A204.1 (cell line): Measurements from ENCODE around the gene TARBP1.
"Not testable (repeated sequence)": the region's sequence is repeated elsewhere in the genome, so short reads cannot be mapped to it uniquely, and the experiment has no call there.

Experiments used
- FAIRE-seq: peaks from 2 replicates; lab custom pipeline; 2012; peaks lifted over from hg19 to GRCh38; lab: Jason Lieb, UNC

The TARBP1 gene

DNA sequence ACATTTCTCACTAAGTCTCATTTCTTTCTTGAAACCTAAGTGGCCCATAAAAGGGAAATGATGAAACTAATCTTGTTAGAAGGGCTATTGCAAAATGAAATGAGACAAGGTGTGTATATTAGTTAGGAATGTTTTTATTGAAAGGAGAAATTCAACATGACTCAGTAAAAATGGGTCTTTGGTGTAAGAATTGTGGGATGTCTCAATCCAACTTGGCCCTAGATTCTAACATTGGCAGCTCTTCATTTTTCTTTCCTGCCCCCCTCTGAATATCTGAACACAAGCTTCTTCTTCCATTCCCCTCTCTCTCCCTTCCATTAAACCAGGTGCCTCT lies 26.8 kb upstream of the TARBP1 start:
- FAIRE-seq: no peak

- FAIRE-seq: no peak
These were observed 26.2 kb upstream of the TARBP1 start for GRCh38 chr1:234504969-234505768.

DNA sequence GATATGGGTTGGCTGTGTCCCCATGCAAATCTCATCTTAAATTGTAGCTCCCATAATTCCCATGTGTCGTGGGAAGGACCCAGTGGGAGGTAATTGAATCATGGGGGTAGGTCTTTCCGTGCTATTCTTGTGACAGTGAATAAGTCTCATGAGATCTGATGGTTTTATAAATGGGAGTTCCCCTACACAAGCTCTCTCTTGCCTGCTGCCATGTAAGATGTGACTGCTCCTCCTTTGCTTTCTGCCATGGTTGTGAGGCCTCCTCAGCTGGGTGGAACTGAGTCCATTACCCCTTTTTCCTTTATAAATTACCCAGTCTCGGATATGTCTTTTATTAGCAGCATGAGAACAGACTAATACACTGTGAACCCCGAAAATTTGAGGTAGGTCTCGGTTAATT lies 25.3 kb upstream of the TARBP1 start:
- not testable (repeated sequence) for FAIRE-seq

DNA sequence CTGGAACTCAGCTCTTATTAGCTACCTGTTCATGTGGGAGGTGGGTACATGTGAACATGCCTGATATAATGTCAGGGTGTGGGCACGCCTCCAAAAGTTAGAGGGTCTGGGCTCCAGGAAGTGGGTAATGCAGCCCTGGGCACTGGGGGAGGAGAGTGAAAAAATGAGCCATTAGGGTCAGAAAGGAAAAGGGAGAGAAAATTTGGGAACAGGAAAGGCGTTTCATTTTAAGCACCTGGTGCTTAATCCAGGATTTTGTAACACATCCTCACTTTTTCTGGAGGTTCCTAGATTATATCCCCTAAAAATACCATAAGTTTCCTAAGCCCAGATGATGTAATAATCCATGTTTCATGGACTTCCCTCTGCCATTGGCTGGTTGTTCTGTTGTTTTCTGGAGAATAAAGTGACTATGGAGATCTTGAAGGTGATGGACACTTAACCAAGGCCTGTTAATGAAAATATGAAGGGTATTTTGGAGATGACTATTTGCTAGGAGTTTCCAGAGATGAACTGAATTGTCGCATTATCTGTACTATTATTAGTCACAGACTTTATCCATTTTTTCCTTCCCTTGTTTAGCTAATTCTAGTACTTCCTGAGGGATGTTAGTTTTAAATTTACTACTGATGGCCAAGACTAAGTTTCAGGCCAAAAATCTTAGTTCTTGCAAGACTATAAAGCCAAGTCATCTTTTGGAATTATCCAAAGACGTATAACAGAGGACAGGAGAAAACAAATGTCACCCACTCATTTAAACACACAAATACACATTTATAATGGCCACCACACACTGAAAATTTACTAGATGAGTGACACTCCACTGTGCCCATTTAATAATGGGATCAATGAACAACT lies 24.4 kb upstream of the TARBP1 start:
- no peak for FAIRE-seq

DNA sequence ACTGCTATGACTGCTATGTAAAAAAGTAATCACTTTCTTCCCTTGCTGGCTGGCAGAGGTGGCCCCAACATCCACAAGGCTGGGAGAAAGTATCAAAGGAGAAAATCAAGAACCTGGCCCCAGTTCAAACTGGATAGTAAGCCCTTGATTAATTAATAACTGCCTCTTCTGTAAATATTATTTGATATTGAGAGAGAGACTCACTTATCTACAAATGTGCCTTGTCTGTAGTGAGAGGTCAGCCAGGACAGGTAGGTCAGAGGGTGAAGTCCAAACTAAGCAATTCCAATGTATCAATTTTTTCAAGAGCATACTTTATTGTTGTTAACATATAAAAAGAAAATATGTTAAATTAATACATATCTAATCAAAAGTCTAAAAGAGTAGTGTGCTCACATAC lies 23.8 kb upstream of the TARBP1 start:
- FAIRE-seq: no peak

DNA sequence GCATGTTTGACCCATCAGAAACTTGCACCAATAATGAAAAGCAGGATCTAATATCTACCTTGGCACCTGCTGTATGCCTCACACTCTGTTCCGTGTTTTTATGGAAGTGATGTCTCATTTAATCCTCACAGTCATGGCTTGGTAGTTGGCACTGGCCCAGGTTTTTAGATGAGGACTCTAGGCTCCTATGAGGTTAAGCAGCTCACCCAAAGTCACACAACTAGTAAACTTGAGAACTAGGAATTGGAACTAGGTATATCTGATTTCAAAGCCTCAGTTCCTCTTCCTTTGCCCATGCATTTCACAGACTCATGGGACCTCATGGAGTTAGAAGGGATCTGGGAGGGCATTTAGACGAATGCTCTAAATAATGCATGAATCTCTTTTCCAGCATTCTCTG lies 21.3 kb upstream of the TARBP1 start:
- no peak for FAIRE-seq

- peak; percentile 76 for FAIRE-seq
These were observed 20.9 kb upstream of the TARBP1 start for GRCh38 chr1:234499943-234500245.

GRCh38 chr1:234499119-234499942 lies 20.4 kb upstream of the TARBP1 start:
- peak; percentile 60 for FAIRE-seq

DNA sequence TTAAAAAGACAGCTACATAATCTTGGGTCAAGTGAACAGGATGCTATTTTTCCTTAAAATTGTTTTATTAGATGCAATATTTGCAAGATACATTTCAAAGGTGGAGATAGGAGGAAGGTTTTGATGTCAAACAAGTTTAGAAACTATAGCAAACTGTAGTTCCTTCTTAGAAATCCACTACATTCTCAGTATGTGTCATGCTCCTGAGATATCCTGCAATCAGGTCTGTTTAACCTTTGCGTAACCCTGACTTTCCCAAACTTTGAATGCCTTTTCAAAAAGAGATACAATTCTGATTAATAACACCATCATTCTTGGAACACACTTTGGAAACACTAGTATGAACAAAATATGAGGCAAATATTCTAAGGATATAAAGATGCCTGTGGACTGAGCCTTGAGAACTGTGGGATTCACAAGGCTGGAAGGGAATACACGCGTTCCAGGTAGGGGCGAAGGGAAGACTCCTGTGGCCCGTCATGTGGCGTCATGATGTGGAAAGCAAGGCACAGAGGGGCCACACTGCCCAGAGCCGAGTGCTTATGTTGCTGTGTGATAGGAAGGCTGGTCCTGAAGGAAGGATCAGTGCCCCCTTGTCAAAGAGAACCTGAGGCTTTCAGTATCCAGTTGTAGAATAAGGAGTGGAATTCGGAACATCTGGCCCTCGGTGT lies 19.6 kb upstream of the TARBP1 start:
- no peak for FAIRE-seq

GRCh38 chr1:234497589-234497988 lies 18.6 kb upstream of the TARBP1 start:
- FAIRE-seq: no peak

DNA sequence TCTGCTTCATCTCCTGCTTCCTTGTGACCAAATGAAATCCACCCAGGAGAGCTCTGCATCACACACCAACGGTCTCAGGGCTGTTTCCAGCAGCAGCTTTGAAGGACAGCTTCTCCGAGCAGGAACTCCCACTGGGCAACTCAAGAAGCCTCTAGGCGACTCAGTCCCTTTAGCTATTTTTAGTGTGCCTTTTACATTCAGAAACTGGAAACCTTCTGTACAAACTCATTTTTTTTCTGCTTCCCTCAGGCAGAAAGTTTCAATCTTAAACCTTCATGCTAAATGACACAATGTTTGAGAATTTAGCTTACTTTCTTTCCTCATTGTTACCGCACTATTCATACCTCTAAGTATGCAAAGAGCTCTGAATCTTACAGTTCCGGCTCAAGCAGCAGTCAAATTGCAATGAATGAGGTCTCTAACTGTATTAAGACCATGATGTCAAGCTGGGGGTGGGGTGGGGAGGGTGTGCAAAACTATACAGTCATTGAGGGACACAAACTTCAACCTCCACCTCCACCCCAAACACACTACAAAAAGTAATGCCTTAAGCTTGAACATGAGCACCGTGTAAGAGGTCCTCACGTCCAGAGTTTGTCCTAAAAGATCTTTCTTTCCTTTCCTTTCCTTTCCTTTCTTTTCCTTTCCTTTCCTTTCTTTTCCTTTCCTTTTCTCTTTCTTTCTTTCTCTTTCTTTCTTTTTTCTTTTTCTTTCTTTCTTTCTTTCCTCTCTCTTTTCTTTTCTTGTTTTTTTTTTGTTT lies 16.4 kb upstream of the TARBP1 start:
- peak; percentile 97 for FAIRE-seq

- FAIRE-seq: no peak
These were observed 15.1 kb upstream of the TARBP1 start for GRCh38 chr1:234494049-234494448.

GRCh38 chr1:234490793-234491479 lies 12.0 kb upstream of the TARBP1 start:
- FAIRE-seq: no peak

- peak; percentile 86 for FAIRE-seq
These were observed 10.7 kb upstream of the TARBP1 start for GRCh38 chr1:234489698-234490077.

DNA sequence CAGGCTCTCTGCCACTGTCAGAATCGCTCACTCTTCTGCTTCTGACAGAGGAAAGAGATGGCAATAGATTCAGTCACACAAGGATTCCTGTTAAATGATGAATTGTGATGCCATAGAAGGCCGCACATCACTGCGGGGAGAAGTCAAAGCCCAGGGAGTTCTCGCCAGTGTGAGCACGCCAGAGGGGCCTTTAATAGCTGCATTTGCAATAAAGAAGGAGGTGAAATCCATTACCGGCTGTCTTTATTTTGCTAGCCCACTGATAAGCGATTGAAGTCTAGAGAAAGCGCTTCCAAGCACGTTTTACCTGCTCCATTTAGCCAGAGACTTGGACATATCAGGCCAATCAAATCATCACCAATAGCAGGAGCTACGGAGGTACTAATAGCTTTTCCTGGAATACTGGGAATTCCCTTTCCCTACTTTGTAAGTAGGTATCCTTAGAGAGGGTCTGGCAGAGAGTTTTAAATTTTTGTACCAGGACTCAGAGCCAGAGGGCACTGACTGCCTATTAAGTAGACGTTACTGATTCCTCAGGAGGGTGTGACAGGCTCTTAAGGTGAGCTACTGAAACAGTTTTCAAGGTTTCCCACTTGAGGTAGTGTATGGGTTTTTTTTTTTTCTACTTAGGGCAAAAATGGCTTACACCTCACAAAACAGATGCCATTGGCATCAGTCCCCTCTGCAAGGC lies 10.2 kb upstream of the TARBP1 start:
- FAIRE-seq: no peak

GRCh38 chr1:234488054-234489006 lies 9.4 kb upstream of the TARBP1 start:
- no peak for FAIRE-seq

DNA sequence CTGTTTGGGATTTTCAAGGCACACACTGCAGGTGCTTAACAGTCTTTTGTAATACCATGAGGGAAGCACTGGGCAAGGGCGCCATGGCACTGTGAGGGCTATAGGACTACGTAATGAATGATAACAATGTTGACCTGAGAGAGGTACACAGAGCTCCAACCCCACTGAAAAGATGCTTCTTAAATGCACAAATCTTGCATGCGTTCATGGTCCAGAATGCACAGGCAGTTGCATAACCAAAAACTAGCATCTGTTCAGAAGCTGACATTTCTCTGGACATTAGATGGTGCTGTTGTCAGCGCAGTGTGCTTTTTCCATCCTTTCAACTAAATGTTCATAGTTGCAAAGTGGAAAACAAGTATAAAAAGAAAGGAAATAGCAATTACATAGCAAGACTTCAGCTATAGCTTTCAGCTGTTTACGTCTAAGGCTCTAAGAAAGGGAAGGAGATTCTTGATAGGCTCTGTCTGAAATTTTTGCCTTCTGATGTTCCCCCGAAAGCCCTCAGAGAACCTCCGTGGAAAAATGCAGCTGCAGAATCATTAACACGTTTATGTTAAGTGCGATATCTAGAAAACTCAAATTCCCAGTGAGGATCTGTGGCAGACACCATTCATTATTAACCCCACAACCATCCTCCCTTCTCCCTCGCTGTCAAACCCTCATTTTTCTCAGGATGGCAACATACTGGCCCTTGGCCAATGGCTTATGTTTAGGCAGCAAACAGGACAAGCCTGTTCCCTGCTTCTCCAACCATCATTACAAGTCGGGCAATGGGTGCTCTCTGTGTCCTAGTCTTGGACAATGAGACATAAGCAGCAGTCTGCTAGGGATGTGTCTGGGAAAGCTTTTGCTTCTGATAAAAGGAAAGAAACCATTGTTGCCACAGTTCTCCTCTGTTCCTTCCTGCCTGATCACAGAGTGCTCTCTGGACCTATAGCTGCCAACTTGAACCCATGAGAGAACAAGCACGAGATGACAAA lies 8.2 kb upstream of the TARBP1 start:
- peak; percentile 94 for FAIRE-seq
